Activated CD8-positive, alpha-beta memory T cell treated with anti-CD3 and anti-CD28 coated beads, Interleukin-2, amount 50 U/mL, for 1 hour (primary cell): Measurements from ENCODE around the gene HSD17B11.
"Not testable (repeated sequence)": the region's sequence is repeated elsewhere in the genome, so short reads cannot be mapped to it uniquely, and the experiment has no call there.

Experiments
- DNase-seq: peaks from one replicate; pipeline ENCODE4 v3.0.0-alpha.2; 2020; ENCODE audit errors: extremely low read depth

Gene HSD17B11, protein sequence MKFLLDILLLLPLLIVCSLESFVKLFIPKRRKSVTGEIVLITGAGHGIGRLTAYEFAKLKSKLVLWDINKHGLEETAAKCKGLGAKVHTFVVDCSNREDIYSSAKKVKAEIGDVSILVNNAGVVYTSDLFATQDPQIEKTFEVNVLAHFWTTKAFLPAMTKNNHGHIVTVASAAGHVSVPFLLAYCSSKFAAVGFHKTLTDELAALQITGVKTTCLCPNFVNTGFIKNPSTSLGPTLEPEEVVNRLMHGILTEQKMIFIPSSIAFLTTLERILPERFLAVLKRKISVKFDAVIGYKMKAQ

DNA sequence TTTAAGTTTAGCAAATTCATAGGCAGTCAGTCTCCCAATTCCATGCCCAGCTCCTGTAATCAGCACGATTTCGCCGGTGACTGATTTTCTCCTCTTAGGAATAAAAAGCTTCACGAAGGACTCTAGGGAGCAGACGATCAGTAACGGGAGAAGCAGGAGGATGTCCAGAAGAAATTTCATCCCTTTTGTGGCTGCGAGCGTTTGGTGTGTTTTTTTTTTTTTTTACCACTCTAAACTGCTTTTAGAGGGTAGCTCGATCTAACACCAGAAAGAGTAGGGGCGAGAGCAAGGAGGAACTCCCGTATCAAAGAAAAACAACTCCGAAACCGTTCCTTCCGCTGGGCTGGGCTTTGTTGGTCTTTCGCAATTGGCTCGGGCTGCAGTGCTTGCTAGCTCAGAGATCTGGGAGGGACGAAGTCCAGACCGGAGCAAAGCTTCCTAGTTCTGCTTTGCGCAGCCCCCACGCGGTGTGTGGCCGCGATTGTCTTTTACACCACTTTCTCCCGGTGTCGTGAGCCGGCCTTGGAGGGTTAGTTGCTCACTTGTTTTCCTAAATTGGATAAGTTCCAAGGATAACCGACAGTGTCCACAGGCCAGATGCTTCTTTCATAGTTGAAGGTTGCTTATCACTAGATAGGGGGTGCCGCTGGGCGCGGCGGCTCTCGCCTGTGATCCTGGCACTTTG lies at the start of gene HSD17B11:
Gene HSD17B11 (minus strand): TSS at position 298 of the 685 bp plus-strand sequence. CDS start 118 bp downstream, at position 180.
- peak; percentile 54 for DNase-seq

- no peak for DNase-seq
These were observed 42.4 kb upstream of the HSD17B11 start for GRCh38 chr4:87433342-87433741.

- no peak for DNase-seq
These were observed 39.0 kb upstream of the HSD17B11 start for GRCh38 chr4:87430038-87430437.

DNA sequence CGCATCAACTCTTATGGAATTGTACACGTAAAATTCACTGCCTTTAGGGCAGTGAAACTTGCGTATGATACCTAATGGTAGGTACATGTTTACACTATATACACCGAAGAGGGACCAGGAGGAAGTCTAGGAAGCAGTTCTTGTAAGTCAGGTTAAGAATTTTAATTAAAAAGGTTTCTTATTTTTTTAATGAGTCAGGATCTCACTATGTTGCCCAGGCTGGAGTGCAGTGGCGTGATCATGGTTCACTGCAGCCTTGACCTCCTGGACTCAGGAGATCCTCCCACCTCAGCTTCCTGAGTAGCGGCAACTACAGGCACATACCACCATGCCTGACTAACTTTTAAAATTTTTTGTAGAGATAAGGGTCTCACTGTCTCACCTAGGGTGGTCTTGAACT lies 38.0 kb upstream of the HSD17B11 start:
- DNase-seq: no peak

DNA sequence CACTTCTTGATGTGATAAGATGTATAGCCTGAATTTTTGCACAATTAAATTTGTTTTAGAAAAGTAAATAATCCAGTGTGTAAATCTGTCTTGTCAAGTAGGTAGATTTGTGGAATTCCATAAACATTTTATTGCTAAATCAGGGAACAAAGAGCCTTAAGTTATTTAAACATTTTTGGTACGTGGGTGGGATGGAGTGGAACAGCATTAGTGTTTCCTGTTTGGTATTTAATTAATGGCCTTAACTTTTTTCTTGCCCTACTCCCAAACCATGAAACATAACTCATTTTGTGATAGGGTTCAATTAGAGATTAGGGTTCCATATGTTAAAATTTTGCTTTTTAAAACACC lies 36.5 kb upstream of the HSD17B11 start:
- no peak for DNase-seq

DNA sequence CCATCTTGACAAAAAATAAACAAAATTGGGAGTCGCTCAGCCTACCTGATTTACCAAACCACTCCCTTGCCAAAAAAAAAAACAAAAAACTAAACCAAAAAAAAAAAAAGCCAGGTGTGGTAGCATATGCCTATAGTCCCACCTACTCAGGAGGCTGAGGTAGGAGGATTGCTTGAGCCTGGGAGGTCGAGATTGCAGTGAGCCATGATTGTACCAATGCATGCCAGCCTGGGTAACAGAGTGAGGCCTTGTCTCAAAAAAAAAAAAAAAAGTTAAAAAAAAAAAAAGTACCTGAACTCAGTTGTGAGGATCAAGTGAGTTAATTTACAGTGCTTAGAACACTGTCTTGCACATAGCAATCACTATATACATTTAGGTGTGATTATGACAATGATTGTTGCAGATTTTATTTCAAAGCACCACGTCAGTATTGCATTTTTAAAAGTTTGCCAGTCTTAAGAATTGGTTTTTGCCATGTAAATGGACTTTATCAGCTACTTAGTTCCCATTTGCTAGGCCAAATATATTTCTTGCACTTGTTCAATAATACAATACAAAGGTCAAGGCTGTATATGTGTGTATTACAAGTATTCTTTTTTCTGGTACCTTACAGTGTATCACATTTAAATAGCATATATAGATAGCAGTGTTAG lies 36.0 kb upstream of the HSD17B11 start:
- DNase-seq: no peak

DNA sequence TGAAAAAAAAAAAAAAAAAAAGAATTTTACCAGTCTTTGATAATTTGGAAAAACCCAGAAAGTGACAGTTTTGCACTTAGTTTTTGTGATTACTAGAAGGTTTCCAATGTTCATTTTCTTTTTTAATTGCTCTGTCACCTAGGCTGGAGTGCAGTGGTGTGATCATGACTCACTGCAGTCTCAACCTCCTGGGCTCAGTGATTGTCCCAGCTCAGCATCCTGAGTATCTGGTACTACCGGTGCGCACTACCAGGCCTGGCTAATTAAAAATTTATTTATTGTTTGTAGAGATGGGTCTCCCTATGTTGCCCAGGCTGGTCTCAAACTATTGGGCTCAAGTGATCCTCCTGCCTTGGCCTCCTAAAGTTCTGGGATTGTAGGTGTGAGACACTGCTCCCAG lies 34.7 kb upstream of the HSD17B11 start:
- no peak for DNase-seq

DNA sequence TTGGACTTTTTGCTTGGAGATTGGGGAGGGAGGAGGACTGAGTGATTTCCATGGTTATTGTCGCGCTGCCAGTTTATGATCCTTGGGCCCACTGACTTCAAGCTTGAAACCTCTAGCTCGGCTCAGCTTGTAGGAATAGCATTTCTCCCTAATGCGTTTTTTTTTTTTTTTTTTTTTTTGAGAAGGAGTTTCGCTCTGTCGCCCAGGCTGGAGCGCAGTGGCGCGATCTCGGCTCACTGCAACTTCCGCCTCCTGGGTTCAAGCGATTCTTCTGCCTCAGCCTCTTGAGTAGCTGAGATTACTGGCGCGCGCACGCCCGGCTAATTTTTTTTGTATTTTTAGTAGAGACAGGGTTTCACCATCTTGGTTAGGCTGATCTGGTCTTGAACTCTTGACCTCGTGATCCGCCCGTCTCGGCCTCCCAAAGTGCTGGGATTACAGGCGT lies 33.1 kb upstream of the HSD17B11 start:
- DNase-seq: not testable (repeated sequence)

- no peak for DNase-seq
These were observed 32.5 kb upstream of the HSD17B11 start for GRCh38 chr4:87423317-87424098.

GRCh38 chr4:87422104-87423052 lies 31.4 kb upstream of the HSD17B11 start, which contains the start of gene NUDT9:
TSS of gene NUDT9 (plus strand) at chr4:87422573. CDS start at chr4:87422906, 333 bp downstream.
- DNase-seq: peak; percentile 40

- DNase-seq: no peak
These were observed 29.4 kb upstream of the HSD17B11 start for GRCh38 chr4:87420276-87420830.

- no peak for DNase-seq
These were observed 28.7 kb upstream of the HSD17B11 start for GRCh38 chr4:87419578-87420249.

DNA sequence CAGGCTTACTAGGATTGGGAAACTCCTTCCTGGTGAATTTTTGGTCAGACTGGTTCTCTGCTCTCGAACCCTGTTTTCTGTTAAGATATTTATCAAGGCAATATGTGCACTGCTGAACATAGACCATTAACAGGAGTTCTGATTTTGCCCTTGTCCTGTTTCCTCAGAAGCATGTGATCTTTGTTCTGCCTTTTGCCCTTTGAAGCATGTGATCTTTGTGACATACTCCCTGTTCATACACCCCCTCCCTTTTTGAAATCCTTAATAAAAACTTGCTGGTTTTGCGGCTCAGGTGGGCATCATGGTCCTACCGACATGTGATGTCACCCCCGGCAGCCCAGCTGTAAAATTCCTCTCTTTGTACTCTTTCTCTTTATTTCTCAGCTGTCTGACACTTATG lies 27.4 kb upstream of the HSD17B11 start:
- DNase-seq: not testable (repeated sequence)

GRCh38 chr4:87416965-87417364 lies 26.0 kb upstream of the HSD17B11 start:
- DNase-seq: no peak

DNA sequence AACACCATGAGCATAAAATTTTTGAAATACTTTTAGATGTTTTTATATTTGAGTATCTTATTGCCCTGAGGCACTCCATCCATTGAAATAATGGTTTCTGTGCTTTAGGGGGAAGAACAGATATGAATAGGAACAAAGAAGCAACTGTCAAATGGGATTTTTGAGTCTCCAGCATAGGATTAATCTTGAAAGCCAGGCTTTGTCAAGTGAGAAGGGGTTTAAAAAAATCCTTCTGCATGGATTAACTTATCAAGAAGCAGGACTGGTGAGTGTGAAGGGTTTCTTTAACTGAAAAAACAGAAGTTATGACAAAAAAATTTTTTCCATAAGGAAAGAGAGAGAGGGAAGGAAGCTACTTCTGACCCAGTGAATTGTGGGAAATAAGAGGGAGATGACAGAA lies 23.8 kb upstream of the HSD17B11 start:
- no peak for DNase-seq

GRCh38 chr4:87410679-87411078 lies 19.7 kb upstream of the HSD17B11 start:
- DNase-seq: no peak

DNA sequence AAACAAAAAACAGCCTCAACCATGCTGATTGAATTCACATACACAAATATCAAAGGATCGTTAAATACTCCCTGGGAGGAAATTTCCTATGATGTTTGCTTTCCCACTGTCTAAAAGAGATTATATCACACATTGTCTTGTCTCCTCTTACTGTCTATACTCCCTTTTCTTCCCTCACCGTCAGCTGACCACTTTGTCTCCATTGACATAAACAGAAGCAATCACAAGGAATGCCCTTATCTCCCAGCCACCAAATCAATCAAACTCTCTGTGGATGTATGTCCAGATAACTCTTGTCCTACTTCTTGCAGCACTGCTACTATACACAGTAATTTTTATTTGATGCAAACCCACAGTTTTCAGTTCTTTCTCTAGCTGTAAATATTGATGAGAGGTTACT lies 19.2 kb upstream of the HSD17B11 start:
- DNase-seq: no peak

DNA sequence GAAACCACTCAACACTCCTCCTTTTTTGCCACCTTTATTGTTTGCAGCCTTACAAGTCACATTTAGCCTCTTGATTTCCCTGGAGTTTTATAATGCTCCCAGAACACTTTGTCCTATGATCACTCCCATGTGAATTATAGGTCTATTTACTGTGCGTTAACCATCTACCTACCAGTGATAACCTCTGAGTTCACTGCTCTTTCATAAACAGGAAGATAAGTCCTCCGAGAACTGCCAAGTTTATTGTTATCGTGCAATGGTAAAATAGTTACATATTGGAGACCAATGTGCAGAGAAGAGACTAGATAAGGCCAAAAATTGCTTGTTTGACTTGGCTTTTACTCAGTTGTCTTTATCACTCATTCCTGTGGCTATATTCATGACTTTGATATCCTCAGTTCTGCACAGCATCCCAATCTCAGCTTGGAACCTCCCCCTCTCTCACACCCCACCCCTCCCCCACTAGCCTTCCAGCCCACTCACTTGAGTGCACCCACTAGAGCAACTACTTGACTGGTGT lies 18.5 kb upstream of the HSD17B11 start:
- no peak for DNase-seq

- not testable (repeated sequence) for DNase-seq
These were observed 15.9 kb upstream of the HSD17B11 start for GRCh38 chr4:87406902-87407301.

DNA sequence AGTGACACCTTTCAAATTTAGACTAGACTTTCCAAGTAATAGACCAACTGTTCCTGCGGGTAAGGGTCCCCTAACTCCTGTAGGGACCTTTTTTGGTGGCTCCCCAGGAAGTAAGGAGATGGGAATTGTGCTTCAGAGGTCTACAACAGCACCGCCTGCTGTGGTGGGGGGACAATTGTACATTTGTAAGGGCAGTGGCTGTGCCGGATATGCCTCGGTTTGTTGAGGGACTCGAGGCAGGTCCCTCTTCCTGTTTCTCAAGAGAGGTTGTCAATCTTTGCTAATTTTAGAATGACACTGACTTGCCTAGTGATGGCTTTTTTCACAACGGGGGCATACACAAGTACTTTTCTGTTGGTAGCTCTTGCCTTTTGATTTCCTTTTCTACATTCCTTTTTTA lies 15.5 kb upstream of the HSD17B11 start:
- DNase-seq: no peak
